SJCRH30 (cell line): ENCODE data around the gene PRG3. TPM values are rescaled to one million over a fixed set of nuclear protein-coding genes. Genes with fewer than 3 reads are reported as not detected.

Experiments used
- DNase-seq, 2 experiments: peaks; one replicate each; pipeline ENCODE4 v3.0.0-alpha.2; 2015 to 2020
- H3K27ac ChIP-seq: fragments of 250-450 bp; sonication (Bioruptor Pico); 2 replicates; pipeline ENCODE4 v1.5.1; 2020; ENCODE audit warnings: mild to moderate bottlenecking, moderate library complexity
- H3K27me3 ChIP-seq: fragments of 250-450 bp; sonication (Bioruptor Pico); 2 replicates; pipeline ENCODE4 v1.5.1; 2020; ENCODE audit warnings: mild to moderate bottlenecking, moderate library complexity
- H3K36me3 ChIP-seq: fragments of 250-450 bp; sonication (Bioruptor Pico); 2 replicates; pipeline ENCODE4 v1.5.1; 2020; ENCODE audit warnings: mild to moderate bottlenecking, moderate library complexity
- H3K4me1 ChIP-seq: fragments of 250-450 bp; sonication (Bioruptor Pico); 2 replicates; pipeline ENCODE4 v1.5.1; 2020; ENCODE audit warnings: mild to moderate bottlenecking, moderate library complexity
- H3K4me3 ChIP-seq: fragments of 250-450 bp; sonication (Bioruptor Pico); 2 replicates; pipeline ENCODE4 v1.5.1; 2020; ENCODE audit warnings: mild to moderate bottlenecking, moderate library complexity
- H3K9me3 ChIP-seq: fragments of 250-450 bp; sonication (Bioruptor Pico); replicated peaks from 2 replicates; pipeline ENCODE4 v1.5.1; 2020; ENCODE audit warnings: mild to moderate bottlenecking, moderate library complexity
- total RNA-seq: library from RNA; depleted of rRNA; stranded (reverse); fragments of >200 nt; shearing (Covaris generic); gene quantifications from 2 replicates; pipeline ENCODE4 v1.2.3, GENCODE V29; 2014

Gene PRG3
- total RNA-seq, 1 experiment from 2014 or later = not detected

DNA sequence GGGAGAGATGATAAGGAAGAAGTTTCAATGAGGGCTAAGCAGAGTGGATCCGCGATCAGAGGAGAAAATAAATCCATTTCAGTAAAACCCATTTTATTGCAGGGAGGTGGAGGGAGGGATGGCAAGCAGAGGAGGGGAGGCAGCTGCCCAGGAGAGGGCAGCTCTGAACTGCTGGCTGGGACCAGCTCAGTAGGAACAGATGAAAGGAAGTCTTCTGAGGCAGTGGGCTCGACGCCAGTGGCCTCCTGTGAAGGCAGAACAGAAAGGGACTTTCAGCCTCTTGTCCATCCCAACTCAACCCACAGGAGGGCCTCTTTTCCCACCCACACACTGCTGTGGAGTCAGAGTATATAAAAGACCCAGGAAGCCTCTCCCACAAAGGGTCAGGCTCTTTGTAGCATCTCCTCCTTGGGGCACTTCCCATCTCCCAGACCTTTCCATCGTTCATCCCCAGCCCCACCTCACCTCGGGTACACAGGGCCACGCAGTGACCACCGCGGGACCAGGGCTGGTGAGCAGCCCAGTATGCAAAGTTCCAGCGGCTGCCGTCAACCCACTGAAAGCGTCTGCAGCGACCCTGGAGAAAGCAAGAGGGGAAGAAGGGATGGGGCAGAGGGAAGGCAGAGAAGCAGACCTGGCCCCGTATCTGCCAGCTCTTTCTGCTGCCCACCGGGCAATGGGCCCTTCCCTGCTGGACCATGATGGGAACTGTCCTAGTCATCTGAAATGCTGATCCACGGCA is 6.5 kb upstream of the PRG3 start:
- peaks cover 32% of the 10 kb centered on the region for H3K27me3 ChIP-seq
- no peak for DNase-seq
- H3K27ac ChIP-seq = no peak overlapping the region
- H3K36me3 ChIP-seq = no peaks in the 10 kb centered on the region
- no peak overlapping the region for H3K4me3 ChIP-seq
- no peaks in the 10 kb centered on the region for H3K4me1 ChIP-seq
- H3K9me3 ChIP-seq = 0 out of 2 replicates have a peak, but pooled peaks cover 2% of the 10 kb centered on the region

DNA sequence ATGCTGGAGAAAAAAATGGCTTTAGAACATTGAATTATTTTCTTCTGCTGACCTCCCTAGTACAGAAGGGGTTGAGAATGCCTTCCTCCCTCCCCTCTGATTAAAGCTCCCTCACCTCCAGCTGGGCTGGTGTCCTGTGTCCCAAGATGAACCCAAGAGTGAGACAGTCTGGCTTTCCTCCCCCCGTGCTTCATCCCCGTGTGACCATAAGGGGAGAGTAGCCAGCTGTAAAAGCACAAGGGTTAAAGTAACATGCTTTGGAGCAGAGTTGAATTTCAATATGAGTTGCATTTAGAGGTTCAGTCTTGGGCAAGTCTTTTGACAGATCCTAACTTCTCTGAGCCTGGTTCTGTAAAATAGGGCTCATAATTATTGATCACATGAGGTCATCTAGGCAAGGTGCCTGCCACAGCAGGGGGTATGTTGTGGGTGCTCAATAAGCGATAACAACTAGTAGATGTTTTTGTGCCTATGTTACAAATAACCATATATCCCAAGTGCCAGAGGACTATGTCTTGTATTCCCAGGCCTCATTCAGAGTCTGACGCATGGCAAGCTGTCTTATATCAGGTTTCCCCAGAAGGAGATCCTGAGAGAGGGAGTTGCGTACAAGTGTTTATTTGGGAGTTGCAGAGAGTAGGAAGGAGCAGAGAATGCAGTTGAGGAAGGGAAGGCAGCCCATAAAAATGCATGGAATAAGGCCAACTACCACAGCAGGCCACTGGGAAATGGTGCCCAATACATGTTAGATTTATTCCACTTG is 5.4 kb upstream of the PRG3 start:
- H3K27ac ChIP-seq = no peak overlapping the region
- peaks cover 32% of the 10 kb centered on the region for H3K27me3 ChIP-seq
- no peak overlapping the region for H3K4me3 ChIP-seq
- DNase-seq = no peak
- 0 out of 2 replicates have a peak, but pooled peaks cover 2% of the 10 kb centered on the region for H3K9me3 ChIP-seq
- H3K36me3 ChIP-seq = no peaks in the 10 kb centered on the region
- no peaks in the 10 kb centered on the region for H3K4me1 ChIP-seq

DNA sequence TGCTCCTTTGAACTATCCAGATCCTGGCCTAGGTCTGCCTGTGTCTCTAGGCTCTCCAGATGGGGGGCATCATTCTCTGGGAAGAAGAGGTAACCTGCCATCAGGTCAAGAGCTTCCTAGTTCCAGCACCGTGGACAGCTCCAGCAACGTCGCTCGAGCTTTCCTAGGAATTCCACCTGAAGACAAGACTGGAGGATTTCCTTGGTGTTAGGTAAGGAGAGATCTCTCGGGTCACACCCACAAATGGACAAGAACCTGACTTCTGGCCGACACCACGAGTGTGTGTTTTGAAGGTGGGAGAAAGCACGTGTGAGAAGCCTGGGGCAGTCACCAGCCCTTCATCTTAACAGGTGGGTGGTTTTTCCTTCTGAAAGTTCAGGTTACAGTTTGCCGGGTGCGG is 1.2 kb downstream of the PRG3 start:
- H3K4me1 ChIP-seq = no peaks in the 10 kb centered on the region
- H3K9me3 ChIP-seq = 0 out of 2 replicates have a peak, but pooled peaks cover 2% of the 10 kb centered on the region
- peak in 1 of 2 experiments; percentile 49 for DNase-seq
- H3K4me3 ChIP-seq = no peak overlapping the region
- no peak overlapping the region for H3K27ac ChIP-seq
- peaks cover 9% of the 10 kb centered on the region; the same call in 1 of the 2 replicates for H3K27me3 ChIP-seq
- no peaks in the 10 kb centered on the region for H3K36me3 ChIP-seq

DNA sequence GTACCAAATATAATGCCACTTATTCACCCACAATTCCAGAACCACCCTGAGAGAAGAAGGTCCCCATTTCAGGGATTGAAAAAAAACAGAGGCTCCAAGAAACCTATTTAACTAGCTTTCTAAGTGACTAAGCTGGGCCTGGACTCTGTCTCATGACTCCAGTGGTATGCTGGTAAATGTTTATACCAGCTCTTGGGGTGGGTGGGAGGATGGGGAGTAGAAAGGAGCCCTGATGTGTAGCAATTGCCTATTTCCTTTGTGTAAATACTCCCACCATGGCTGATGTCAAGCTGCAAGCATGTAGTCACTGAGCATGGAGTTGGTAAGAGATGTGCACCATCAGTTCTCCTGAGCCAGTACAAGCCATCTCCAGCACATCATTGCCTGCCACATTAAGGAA is 2.8 kb downstream of the PRG3 start:
- Histone ChIP-seq H3K4me3 (no peak overlapping the region), H3K4me1 (no peaks in the 10 kb centered on the region), H3K9me3 (no peaks in the 10 kb centered on the region), H3K27ac (no peak overlapping the region), H3K36me3 (no peaks in the 10 kb centered on the region), H3K27me3 (peaks cover 2% of the 10 kb centered on the region; the same call in 1 of the 2 replicates)
- no peak for DNase-seq

DNA sequence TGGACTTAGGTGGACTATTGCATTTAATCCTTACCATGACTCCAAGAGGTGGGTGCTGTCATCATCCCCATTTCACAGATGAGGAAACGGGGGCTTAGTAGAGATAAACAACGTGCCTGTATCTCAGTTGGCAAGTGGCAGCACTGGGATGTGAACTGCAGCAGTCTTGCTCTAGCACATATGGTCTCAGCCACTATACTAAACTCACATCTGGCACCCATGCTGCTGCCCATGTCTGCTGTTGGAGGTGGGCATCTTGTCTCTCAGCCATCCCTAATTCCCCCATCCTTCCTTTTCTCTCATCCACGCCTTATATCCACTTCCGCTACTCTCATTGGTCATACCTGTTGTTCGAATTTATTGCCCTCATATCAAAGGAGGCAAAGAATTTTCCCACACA is 3.8 kb downstream of the PRG3 start:
- Histone ChIP-seq H3K4me3 (no peak overlapping the region), H3K36me3 (no peaks in the 10 kb centered on the region), H3K27me3 (peaks cover 3% of the 10 kb centered on the region; the same call in 1 of the 2 replicates), H3K27ac (no peak overlapping the region), H3K4me1 (no peaks in the 10 kb centered on the region), H3K9me3 (no peaks in the 10 kb centered on the region)
- DNase-seq = no peak

DNA sequence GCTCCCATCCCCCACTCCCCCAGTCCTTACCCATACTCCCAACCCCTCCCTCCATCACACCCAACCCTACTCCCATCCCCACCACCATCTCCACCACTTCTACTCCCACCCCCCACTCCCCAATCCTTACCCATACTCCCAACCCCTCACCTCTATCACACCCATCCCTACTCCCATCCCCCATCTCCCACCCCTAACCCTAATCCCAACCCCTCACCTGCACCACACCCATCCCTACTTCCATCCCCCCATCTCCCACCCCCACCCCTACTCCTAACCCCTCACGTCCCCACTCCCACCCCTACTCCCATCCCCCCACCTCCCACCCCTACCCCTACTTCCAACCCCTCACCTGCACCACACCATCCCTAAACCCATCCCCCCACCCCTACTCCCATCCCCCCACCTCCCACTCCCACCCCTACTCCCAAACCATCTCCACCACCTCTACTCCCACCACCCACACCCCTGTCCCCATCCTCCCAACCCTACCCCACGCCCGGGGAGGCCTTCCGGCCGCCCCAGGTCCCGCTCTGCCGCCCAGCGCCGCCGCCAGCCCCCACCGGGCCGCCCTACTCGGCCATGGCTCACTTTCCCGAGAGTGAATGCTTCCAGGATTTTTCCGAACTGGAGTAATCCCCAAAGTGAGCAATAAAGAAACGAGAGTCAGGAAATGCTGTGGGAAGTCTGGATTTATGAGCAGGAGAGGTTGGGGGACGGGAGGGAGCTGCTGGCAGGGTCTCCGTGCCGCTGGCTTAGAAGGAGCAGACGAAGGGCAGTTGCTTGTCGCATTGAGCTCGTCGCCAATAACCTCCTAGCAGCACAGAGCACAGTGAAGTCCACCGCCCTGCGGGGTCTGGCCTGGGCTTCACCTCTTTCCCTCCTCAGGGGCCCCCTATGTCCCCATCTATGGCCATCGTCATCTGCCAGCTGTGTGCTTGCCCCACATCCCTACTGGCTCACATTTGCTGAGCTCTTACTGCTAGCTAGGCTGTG is 4.6 kb downstream of the PRG3 start:
- H3K27ac ChIP-seq = no peak overlapping the region
- no peaks in the 10 kb centered on the region for H3K9me3 ChIP-seq
- no peak overlapping the region for H3K4me3 ChIP-seq
- DNase-seq = no peak
- H3K27me3 ChIP-seq = peaks cover 3% of the 10 kb centered on the region; the same call in 1 of the 2 replicates
- no peaks in the 10 kb centered on the region for H3K4me1 ChIP-seq
- no peaks in the 10 kb centered on the region for H3K36me3 ChIP-seq

DNA sequence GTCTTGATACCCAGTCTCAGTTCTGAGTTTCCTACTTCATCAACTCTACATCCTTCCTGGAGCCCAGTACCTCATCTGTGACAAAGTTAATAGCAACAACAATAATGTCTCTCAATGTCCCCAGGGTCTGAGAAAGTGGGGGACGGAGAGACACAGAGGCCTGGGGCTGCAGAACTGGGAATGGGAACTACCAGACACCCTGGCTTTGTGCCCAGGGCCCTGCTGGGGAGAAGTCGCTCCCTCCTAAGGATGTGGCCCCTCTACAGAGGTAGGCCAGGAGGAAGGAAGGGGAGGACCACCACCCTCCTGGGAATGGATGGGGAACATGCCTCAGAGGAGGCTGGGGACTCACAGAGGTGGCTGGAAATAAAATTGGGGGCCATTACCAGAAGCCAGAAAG is 5.5 kb downstream of the PRG3 start:
- Histone ChIP-seq H3K36me3 (no peaks in the 10 kb centered on the region), H3K27ac (no peak overlapping the region), H3K4me3 (no peak overlapping the region), H3K27me3 (peaks cover 3% of the 10 kb centered on the region; the same call in 1 of the 2 replicates), H3K4me1 (no peaks in the 10 kb centered on the region), H3K9me3 (no peaks in the 10 kb centered on the region)
- no peak for DNase-seq

DNA sequence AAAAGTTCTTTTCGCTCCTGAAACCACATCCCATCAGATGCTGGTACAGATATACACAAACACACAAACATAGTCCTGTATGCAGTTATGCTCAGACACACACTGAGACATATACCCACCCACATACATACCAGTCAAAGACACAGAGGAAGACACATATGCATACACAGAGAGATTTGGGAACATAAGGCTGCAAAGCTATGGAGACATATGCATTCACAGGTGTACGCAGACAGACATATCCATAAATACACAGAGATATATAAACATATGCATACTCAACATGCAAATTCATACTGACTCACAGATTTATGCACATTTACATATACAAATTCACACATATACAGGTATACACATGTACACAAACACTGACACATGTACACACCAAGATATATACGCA is 6.0 kb downstream of the PRG3 start:
- no peak overlapping the region for H3K27ac ChIP-seq
- peaks cover 3% of the 10 kb centered on the region; the same call in 1 of the 2 replicates for H3K27me3 ChIP-seq
- no peaks in the 10 kb centered on the region for H3K4me1 ChIP-seq
- no peak overlapping the region for H3K4me3 ChIP-seq
- no peaks in the 10 kb centered on the region for H3K9me3 ChIP-seq
- DNase-seq = no peak
- no peaks in the 10 kb centered on the region for H3K36me3 ChIP-seq

DNA sequence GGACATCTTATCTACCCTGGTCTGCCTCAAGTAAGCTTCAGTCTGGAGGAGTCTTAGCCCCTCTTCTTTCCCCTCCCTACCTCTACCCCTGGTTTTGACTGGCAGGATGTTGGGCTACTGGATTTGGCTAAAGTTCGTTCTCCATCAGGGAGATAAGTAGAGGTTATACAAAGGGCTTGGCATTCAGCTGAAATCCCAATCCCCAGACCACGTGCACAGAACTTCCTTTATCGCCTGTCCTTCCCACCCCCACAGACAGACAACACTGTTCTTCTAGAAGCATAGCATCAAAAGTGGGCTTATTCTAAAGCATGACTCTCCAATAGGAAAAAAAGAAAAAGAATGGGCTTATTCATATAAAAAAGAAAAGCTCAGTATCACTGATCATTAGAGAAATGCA is 7.8 kb downstream of the PRG3 start:
- peaks cover 3% of the 10 kb centered on the region; the same call in 1 of the 2 replicates for H3K27me3 ChIP-seq
- H3K4me1 ChIP-seq = no peaks in the 10 kb centered on the region
- no peaks in the 10 kb centered on the region for H3K9me3 ChIP-seq
- no peak for DNase-seq
- no peak overlapping the region for H3K4me3 ChIP-seq
- no peak overlapping the region for H3K27ac ChIP-seq
- no peaks in the 10 kb centered on the region for H3K36me3 ChIP-seq

DNA sequence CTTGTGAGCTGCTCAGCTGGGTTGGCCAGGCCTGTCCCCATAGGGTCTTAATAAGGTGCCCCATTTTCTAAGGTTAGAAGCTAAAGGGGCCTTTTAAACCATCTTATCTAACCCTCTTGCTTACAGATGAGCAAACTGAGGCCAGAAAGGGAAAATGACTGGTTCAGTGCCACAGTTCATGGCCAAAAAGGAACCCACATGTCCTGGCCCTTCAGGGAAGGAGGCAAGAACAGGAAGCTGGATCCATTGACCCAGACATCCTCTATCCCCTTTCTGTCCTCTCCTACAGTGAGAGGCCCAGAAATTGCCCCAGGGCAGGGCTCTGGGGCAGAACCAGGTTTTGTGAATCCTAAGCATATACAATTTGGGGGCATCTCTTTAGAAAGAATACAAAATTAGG is 10.0 kb downstream of the PRG3 start:
- no peaks in the 10 kb centered on the region for H3K4me1 ChIP-seq
- no peaks in the 10 kb centered on the region for H3K9me3 ChIP-seq
- no peaks in the 10 kb centered on the region for H3K36me3 ChIP-seq
- H3K27ac ChIP-seq = no peak overlapping the region
- peaks cover 3% of the 10 kb centered on the region; the same call in 1 of the 2 replicates for H3K27me3 ChIP-seq
- no peak overlapping the region for H3K4me3 ChIP-seq
- DNase-seq = no peak

DNA sequence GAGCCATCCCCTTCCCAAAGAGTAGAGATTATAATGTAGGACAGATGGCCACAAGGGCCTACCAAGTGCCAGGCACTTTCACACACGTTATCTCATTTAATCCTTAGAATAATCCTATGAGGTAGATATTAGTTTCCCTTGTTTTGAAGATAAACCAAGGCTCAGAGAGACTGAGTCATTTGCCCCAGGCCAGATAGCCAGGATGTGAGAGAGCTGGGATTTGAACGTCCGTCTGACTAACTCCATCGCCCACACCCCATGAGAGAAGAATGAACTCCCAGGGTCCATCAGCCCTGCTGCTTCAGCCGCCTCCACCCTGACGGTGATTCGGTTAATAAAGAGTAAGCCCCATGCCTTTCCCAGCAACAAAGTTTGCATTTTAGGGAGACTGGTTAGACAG is 10.7 kb downstream of the PRG3 start:
- Histone ChIP-seq H3K4me1 (no peaks in the 10 kb centered on the region), H3K27me3 (peaks cover 3% of the 10 kb centered on the region; the same call in 1 of the 2 replicates), H3K27ac (no peak overlapping the region), H3K4me3 (no peak overlapping the region), H3K36me3 (no peaks in the 10 kb centered on the region), H3K9me3 (no peaks in the 10 kb centered on the region)
- no peak for DNase-seq

DNA sequence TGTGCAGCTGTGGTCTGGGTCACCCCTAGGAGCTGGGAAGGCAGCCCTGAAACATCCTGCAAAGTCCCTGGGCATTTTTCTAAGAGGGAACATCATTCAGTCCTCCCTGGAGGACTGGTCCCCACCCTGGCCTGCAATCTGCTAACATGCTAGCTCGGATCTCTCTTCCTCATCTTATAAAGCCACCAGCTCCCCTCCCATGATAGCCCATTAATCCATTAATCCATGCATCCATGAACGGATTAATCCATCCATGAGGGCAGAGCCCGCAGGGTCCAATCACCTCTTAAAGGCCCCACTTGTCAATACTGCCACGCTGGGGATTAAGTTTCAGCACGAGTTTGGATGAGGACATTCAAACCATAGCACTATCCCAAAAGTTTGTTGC is 12.1 kb downstream of the PRG3 start:
- H3K27ac ChIP-seq = no peak overlapping the region
- DNase-seq = no peak

DNA sequence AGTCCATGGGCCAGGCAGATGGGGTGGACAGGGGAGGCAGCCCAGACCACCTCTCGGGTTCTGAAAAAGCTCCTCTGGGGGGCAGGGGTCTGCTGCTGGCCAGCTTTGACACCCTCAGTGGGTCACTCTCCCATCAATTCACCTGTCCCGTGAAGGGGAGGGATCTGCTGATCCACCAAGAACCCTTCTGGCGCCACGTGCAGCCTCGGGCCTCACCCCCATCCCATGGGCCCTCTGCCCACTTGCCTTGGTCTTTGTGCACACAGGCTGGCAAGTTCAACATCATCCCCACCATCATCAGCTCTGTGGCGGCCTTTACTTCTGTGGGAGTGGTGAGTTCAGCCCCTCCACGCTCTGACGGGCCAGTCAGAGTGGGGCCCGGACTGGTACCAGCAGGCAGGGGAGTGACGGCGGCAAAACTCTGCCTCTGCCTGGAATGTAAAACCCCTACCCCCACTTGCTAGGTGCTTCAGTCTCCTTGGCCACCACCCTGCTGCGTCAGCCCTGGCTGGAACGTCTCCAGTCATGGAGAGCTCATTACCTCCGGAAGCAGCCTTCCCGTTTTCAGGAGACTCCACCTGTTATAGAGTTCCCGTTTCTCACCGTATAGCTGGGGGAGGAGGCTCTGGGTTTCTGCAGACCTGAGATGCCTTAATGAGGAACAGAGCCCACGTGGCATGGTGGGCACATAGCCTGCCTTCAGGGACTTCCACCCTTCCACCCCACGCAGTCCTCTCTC is 12.7 kb downstream of the PRG3 start:
- H3K9me3 ChIP-seq = no peaks in the 10 kb centered on the region
- DNase-seq = no peak

More for the DNA sequence above, 12.1 kb downstream of the PRG3 start:
- Histone ChIP-seq H3K9me3 (no peaks in the 10 kb centered on the region), H3K27me3 (peaks cover 3% of the 10 kb centered on the region; the same call in 1 of the 2 replicates), H3K4me1 (no peaks in the 10 kb centered on the region), H3K36me3 (no peaks in the 10 kb centered on the region), H3K4me3 (no peak overlapping the region)

More for the DNA sequence above, 12.7 kb downstream of the PRG3 start:
- Histone ChIP-seq H3K4me1 (no peaks in the 10 kb centered on the region), H3K27me3 (peaks cover 2% of the 10 kb centered on the region; the same call in 1 of the 2 replicates), H3K4me3 (no peak overlapping the region), H3K27ac (no peak overlapping the region), H3K36me3 (no peaks in the 10 kb centered on the region)
